Hepatocyte (in vitro differentiated cells): ENCODE results near the gene SMNDC1.

Experiments
- EZH2 ChIP-seq: fragments of 200-600 bp; sonication (generic); IDR thresholded peaks from 2 replicates; pipeline ENCODE4 v1.6.1; 2016; ENCODE audit warnings: antibody characterized with exemption, mild to moderate bottlenecking, borderline replicate concordance
- TF ChIP-seq, protein P1 (sequence below): fragments of 200-600 bp; sonication (generic); IDR thresholded peaks from 2 replicates; pipeline ENCODE4 v1.5.1; 2016; ENCODE audit warnings: antibody characterized with exemption, mild to moderate bottlenecking; ENCODE audit not compliant: poor library complexity

DNA sequence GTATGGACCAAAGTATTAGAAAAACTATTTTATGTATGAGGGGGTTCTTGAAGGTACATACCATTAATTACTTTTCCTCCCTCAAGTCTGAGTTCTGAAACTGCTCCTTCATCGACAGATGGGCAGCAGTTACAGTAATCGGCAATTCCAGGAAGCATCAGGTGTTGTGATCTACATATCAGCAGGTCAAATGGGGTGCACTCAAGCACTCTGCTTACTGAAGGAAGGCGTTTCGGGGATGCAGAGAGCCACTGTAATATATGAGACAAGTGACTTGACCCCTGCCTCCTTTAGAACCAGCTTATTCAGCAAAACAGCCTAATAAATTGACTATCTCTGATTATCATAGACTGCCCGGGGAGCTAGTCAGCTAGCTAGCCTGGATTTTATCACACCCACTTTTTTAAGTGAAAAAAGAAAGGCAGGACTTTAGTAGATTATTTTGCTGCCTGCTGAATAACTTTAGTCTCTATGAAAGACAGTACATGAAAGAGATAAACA is 4.2 kb downstream of the SMNDC1 start:
- TF ChIP-seq, protein P1, sequence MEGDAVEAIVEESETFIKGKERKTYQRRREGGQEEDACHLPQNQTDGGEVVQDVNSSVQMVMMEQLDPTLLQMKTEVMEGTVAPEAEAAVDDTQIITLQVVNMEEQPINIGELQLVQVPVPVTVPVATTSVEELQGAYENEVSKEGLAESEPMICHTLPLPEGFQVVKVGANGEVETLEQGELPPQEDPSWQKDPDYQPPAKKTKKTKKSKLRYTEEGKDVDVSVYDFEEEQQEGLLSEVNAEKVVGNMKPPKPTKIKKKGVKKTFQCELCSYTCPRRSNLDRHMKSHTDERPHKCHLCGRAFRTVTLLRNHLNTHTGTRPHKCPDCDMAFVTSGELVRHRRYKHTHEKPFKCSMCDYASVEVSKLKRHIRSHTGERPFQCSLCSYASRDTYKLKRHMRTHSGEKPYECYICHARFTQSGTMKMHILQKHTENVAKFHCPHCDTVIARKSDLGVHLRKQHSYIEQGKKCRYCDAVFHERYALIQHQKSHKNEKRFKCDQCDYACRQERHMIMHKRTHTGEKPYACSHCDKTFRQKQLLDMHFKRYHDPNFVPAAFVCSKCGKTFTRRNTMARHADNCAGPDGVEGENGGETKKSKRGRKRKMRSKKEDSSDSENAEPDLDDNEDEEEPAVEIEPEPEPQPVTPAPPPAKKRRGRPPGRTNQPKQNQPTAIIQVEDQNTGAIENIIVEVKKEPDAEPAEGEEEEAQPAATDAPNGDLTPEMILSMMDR: no peak
- no peak for TF ChIP-seq EZH2
